A172 (cell line): ENCODE results near the gene TMEM178B. TPM values are rescaled to one million over a fixed set of nuclear protein-coding genes. Genes with fewer than 3 reads are reported as not detected.

Experiments
- DNase-seq: peaks from one replicate; pipeline ENCODE4 v3.0.0-alpha.2; 2015; ENCODE audit warnings: low spot score
- total RNA-seq: library from RNA; depleted of rRNA; stranded (reverse); fragments of >200 nt; shearing (Covaris generic); gene quantifications from 2 replicates; pipeline ENCODE4 v1.2.3, GENCODE V29; 2014

TMEM178B gene
- total RNA-seq, 1 experiment from 2014 or later, result 0.50 TPM

GRCh38 chr7:141466151-141466904, 392.5 kb downstream of the TMEM178B start:
- no peak for DNase-seq

DNA sequence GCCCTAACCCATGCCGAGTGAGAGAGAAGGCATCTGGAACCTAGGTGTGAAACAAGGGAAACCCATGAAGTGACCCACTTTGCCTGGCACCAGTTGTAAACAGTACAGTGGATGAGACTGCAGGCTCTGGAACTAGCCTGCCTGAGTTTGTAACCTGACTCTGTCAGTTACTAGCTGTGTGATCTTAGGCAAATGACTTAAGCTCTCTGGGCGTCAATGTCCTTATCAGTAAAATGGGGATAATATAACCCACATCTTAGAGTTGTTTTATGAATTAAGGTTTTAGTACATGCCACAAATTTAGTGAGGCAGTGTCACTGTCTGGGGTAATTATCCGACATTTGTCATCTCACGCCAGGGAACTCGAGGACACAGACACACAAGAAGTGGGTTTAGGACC, 394.5 kb downstream of the TMEM178B start:
- no peak for DNase-seq

DNA sequence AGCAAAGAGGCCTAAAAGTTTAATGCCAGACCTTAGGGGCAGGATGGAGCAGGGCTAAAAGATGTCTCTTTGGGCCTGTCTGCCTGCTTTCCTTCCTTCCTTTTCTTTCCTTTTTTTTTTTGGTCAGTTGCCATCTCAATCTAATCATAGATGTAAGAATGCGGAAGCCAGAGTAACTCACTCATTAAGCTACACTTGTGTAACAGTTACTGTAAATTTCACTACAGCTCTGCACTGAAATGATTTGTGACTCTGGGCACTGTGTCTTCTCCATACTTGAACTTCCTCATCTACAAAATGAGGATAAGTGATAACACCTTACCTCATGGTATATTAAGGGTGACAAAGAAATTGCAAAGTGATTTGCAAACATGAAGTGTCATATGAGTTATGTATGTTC, 401.8 kb downstream of the TMEM178B start:
- no peak for DNase-seq

GRCh38 chr7:141477865-141478264, 404.0 kb downstream of the TMEM178B start:
- DNase-seq, result no peak

GRCh38 chr7:141478845-141479244, 405.0 kb downstream of the TMEM178B start:
- DNase-seq, result no peak

DNA sequence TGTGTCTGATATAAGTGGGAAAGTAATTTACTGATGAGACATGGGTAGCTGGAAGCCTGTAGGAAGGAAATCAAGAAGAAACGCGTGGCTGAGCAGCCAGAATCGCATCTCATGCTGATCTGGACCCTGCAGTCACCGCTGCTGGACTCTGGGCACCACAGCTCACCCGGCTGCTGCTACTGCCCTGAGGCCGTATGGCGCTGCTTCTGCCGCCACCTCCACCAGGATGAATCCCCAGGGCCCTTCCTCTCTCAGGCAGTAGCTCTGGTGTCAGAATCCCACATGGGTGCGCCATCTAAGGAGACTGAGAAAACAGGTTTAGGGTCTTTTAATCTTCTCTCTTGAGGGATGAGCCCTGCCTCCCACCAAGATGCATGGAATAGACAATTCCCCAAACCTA, 407.1 kb downstream of the TMEM178B start:
- no peak for DNase-seq

GRCh38 chr7:141481971-141482370, 408.1 kb downstream of the TMEM178B start:
- no peak for DNase-seq

- DNase-seq, result no peak
Measured at GRCh38 chr7:141483044-141483443, 409.2 kb downstream of the TMEM178B start.

GRCh38 chr7:141484907-141485306, 411.0 kb downstream of the TMEM178B start:
- no peak for DNase-seq

- DNase-seq, result no peak
Measured at GRCh38 chr7:141486959-141487358, 413.1 kb downstream of the TMEM178B start.

- DNase-seq, result no peak
Measured at GRCh38 chr7:141490474-141490873, 416.6 kb downstream of the TMEM178B start.

GRCh38 chr7:141495057-141495456, 421.2 kb downstream of the TMEM178B start:
- DNase-seq, result no peak

DNA sequence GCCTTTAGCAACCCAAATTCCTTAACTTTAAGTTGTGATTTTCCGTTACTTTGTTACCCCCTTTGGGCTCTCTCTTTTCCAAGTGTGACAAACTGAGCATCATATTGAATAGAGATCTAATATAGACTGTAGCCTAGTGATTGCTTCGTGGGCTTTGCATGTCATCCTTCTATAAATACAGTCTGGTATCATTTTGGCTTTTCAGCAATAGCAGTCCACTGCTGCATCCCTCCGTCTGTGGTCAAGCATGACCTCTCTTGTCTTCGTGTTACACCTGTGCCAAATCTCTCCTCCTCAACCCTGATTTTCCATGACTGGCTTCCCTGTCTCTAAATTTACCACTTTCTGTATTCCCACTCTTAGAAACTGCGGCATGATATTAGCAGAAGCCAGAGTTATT, 423.5 kb downstream of the TMEM178B start:
- no peak for DNase-seq

DNA sequence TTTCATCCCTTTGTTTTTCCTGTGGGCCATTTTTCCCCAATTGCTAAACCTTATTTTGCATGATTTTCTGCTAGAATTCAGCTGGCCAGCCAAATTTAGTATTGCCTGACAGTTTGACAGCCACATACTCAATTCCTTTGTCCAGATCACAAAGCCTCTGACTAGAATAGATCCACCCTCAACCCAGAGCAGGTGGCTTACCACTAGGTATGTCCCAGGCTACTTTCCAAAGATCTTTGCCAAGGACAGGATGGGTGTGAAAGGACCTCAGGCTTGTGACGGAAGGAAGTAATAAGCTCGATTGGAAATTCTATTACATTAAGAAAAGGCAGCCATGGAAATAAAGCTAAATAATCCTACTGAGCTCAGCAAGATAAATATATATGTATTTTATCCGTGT, 426.7 kb downstream of the TMEM178B start:
- no peak for DNase-seq

DNA sequence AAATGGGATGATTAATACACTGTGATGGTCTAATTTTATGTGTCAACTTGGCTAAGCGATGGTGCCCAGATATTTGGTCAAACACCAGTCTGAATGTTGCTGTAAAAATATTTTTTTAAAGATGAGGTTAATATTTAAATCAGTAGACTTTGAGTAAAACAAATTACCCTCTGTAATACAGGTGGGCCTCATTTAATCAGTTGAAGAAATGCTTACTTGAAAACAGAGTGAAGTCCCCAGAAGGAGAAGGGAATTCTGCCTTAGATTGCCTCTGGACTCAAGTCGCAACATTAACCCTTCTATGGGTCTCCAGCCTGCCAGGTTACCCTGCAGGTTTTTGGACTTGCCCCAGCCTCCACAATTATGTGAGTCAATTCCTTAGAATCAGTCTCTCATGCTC, 427.6 kb downstream of the TMEM178B start:
- no peak for DNase-seq

GRCh38 chr7:141511316-141511675, 437.4 kb downstream of the TMEM178B start:
- no peak for DNase-seq

GRCh38 chr7:141511676-141512396, 438.0 kb downstream of the TMEM178B start:
- DNase-seq, result no peak

DNA sequence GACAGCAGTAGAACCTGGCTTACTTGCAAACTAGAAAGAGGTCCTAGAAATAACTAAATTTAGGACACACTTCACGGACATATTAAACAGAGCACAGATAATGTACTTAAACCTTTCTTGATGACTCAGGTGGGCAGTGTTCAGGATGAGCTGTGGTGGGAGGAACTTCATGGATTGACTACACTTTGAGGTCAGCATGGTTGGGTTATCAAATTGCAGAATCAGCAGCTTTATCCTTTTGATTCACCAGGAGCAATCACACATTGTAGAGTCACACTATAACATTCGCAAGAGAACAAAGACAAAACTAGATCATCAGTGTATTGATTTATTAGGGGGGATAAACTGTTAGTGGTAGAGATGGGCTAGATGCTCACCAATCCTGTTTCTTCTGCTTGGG, 438.7 kb downstream of the TMEM178B start:
- no peak for DNase-seq

- no peak for DNase-seq
Measured at GRCh38 chr7:141513720-141514119, 439.9 kb downstream of the TMEM178B start.

GRCh38 chr7:141515941-141516340, 442.1 kb downstream of the TMEM178B start:
- DNase-seq, result no peak

DNA sequence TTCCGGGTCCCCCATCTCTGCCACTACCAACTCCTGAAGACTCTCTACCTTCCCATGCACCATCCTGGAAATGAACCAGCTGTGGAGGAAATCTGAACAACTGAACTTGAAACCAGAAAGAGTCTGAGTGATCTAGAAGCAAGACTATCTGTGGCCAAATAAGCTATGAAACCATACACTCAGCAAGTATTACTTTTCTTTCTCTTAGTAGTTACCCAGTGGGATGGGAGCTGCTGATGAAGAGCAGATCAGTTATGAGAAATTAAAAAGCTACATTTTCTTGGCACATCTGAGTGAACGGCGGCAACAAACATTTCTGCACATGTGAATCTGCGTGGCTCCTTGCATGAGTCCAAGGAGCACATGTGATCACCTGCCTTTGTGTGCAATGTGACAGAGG, 445.8 kb downstream of the TMEM178B start:
- DNase-seq, result no peak

DNA sequence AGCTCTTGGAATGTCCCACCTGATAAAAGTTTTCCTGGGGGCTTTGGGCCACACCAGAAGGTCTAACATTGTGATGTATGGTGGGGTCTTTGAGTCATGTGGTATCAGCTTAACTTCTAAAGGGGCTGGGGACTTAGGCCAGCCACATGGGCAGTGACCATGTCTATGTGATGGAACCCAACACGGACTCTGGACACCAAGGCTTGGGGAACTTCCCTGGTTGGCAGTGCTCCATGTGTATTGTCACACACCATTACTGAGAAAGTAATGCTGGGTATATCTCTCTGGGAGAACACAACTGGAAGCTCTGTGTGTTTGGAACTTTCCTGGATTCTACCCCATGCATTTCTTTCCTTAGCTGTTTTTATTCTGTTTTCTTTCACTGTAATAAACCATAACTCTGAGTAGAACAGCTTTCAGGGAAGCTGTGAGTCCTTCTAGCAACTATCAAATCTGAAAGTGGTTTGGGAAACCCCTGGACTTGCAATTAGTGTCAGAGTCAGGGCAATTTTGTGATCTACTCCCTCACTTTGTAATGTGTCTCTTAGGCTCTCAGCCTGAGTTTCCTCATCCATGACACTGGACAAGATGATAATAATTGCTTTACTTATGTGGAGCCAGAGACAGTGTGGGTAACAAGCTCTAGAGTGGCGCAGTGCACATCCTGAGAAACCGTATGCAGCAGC, 448.9 kb downstream of the TMEM178B start:
- no peak for DNase-seq

DNA sequence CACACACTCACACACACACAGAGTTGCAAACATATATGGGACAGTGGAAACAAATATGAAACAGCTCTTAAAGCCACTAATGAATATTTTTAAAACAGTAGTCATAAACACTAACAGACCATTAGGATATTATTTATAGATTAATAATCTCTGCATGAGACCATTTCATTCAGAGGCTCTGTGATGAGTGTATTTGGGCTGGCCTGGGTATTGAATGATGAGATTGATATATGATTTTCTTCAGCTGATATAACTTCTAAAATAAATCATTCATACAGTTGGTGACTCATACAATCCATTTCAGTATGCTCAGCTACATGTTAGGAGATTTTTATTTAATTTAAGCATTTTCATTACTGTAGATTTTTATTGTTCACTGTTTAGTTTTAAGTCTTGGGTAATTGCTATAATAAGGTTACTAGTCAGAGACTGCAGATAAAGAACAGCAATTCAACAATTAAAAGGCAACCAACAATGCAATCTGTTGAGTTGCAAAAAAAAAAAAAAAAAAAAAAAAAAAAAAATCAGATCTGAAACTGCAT, 452.2 kb downstream of the TMEM178B start:
- no peak for DNase-seq
